Measurements from ENCODE around the gene JMY.
"Not testable (repeated sequence)": the region's sequence is repeated elsewhere in the genome, so short reads cannot be mapped to it uniquely, and the experiment has no call there.

The JMY gene

DNA sequence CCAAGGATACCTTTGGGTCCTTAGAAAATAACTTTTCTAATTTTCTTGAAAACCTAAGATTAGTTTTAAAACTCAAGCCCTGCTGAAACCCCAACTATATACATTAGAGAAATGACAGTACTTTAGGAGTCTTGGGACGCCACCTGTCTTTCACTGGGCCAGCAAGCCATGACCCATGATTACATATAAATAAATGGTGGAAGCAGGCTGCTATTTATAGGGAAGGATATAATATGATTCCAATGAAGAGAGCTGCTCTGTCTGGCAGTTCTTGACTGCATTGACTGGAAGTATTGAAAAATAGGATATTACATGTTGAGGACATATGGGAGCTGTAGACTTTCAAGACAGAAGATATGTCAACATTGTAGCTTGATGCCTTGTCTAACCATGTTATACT lies 7.3 kb downstream of the JMY start:
- H3K27ac ChIP-seq (ENCODE audit: low read length): no peak overlapping the region
- H3K79me2 ChIP-seq (ENCODE audit: low read length): peaks cover 93% of the 10 kb centered on the region
- no peak overlapping the region for H3K4me2 ChIP-seq (ENCODE audit: low read depth, low read length)
- H3F3A ChIP-seq (ENCODE audit: insufficient read depth, low read length): 0 out of 2 replicates have a peak, but pooled peaks cover 2% of the 10 kb centered on the region
- no peak for DNase-seq
- no peaks in the 10 kb centered on the region for H4K20me1 ChIP-seq (ENCODE audit: insufficient read depth, low read length)
- H3K27me3 ChIP-seq (replicated peaks; ENCODE audit: insufficient read depth, low read length): no peaks in the 10 kb centered on the region
- H3K9me2 ChIP-seq (replicated peaks; ENCODE audit: insufficient read depth, low read length): no peaks in the 10 kb centered on the region
- no peak for TF ChIP-seq EZH2 (optimal IDR thresholded peaks at IDR 0.05; ENCODE audit: low read depth, low read length)
- TF ChIP-seq, protein P1, sequence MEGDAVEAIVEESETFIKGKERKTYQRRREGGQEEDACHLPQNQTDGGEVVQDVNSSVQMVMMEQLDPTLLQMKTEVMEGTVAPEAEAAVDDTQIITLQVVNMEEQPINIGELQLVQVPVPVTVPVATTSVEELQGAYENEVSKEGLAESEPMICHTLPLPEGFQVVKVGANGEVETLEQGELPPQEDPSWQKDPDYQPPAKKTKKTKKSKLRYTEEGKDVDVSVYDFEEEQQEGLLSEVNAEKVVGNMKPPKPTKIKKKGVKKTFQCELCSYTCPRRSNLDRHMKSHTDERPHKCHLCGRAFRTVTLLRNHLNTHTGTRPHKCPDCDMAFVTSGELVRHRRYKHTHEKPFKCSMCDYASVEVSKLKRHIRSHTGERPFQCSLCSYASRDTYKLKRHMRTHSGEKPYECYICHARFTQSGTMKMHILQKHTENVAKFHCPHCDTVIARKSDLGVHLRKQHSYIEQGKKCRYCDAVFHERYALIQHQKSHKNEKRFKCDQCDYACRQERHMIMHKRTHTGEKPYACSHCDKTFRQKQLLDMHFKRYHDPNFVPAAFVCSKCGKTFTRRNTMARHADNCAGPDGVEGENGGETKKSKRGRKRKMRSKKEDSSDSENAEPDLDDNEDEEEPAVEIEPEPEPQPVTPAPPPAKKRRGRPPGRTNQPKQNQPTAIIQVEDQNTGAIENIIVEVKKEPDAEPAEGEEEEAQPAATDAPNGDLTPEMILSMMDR (IDR thresholded peaks at IDR 0.05; ENCODE audit: low read length): no peak
- no peak for TF ChIP-seq EZH2phosphoT487 (IDR thresholded peaks at IDR 0.05; ENCODE audit: low read length)
- no peak overlapping the region for H3K4me3 ChIP-seq (ENCODE audit: low read length)
- no peak overlapping the region for H2AFZ ChIP-seq (ENCODE audit: low read length)
- 0 out of 2 replicates have a peak, but pooled peaks cover 2% of the 10 kb centered on the region for H3K4me1 ChIP-seq (ENCODE audit: low read length)
- H3K9ac ChIP-seq (ENCODE audit: low read length): no peak overlapping the region
- H3K36me3 ChIP-seq (replicated peaks; ENCODE audit: insufficient read depth, low read length): no peaks in the 10 kb centered on the region
- no peaks in the 10 kb centered on the region for H3K9me3 ChIP-seq (replicated peaks; ENCODE audit: insufficient read depth, low read length)

DNA sequence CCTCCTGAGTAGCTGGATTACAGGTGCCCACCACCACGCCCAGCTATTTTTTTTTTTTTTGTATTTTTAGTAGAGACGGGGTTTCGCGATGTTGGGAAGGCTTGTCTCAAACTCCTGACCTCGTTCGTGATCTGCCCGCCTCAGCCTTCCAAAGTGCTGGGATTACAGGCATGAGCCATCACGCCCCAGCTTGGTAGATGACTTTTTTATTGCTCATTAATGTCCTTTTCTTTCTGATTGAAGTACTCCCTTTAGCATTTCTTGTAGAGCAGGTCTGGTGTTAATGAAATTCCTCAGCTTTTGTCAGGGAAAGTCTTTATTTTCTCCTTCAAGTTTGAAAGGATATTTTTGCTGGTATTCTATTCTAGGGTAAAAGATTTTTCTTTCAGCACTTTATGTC lies 18.1 kb downstream of the JMY start:
- not testable (repeated sequence) for H3K4me2 ChIP-seq (ENCODE audit: low read depth, low read length); H3K9me2 ChIP-seq (replicated peaks; ENCODE audit: insufficient read depth, low read length)
- peaks cover 77% of the 10 kb centered on the region for H3K79me2 ChIP-seq (ENCODE audit: low read length)

DNA sequence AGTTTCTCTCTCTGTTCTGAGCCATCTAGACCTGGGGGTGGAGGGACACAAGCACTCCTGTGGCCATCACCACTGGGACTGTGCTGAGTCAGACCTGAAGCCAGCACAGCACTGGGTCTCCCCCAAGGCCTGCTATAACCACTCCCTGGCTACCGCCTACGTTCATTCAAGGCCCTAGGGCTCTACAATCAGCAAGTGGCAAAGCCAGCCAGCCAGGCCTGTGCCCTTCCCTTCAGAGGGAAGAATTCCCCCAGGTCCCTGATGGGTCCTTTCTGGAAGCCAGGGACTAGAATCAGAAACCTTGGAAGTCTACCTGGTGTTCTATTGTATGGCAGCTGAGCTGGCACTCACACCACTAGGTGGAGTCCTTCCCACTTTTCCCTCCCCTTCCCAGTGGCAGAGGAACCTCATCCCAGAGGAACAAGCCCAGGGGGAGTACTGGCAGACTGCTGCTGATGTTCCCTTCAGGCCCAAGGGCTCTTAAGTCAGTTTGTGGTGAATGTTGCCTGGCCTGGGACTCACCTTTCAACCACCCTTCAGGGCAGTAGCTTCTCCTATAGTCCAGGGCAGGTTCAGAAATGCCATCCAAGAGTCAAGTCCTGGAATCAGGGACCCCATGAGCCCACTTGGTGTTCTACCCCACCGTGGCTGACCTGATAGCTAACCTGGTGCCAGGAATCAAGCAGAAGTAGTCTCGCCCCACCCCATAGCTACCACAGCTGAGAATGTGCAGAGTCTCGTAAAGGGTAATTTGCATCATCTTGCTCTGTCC lies 20.0 kb downstream of the JMY start:
- no peaks in the 10 kb centered on the region for H3K9me3 ChIP-seq (replicated peaks; ENCODE audit: insufficient read depth, low read length)
- no peaks in the 10 kb centered on the region for H3K9me2 ChIP-seq (replicated peaks; ENCODE audit: insufficient read depth, low read length)
- no peak overlapping the region for H3K9ac ChIP-seq (ENCODE audit: low read length)
- TF ChIP-seq EZH2 (optimal IDR thresholded peaks at IDR 0.05; ENCODE audit: low read depth, low read length) (no peak), EZH2phosphoT487 (IDR thresholded peaks at IDR 0.05; ENCODE audit: low read length) (no peak)
- TF ChIP-seq, protein P1 (IDR thresholded peaks at IDR 0.05; ENCODE audit: low read length): peak; percentile 55
- DNase-seq: no peak
- H3K79me2 ChIP-seq (ENCODE audit: low read length): peaks cover 71% of the 10 kb centered on the region
- no peak overlapping the region for H3K4me2 ChIP-seq (ENCODE audit: low read depth, low read length)
- no peaks in the 10 kb centered on the region for H3K27me3 ChIP-seq (replicated peaks; ENCODE audit: insufficient read depth, low read length)
- H3K4me1 ChIP-seq (ENCODE audit: low read length): peaks cover 14% of the 10 kb centered on the region; the same call in 1 of the 2 replicates
- no peaks in the 10 kb centered on the region for H3F3A ChIP-seq (ENCODE audit: insufficient read depth, low read length)
- no peak overlapping the region for H3K27ac ChIP-seq (ENCODE audit: low read length)
- H3K36me3 ChIP-seq (replicated peaks; ENCODE audit: insufficient read depth, low read length): no peaks in the 10 kb centered on the region
- H2AFZ ChIP-seq (ENCODE audit: low read length): no peak overlapping the region
- no peak overlapping the region for H3K4me3 ChIP-seq (ENCODE audit: low read length)
- H4K20me1 ChIP-seq (ENCODE audit: insufficient read depth, low read length): no peaks in the 10 kb centered on the region

More for the DNA sequence above, 18.1 kb downstream of the JMY start:
- H3K9me3 ChIP-seq (replicated peaks; ENCODE audit: insufficient read depth, low read length); H3F3A ChIP-seq (ENCODE audit: insufficient read depth, low read length); DNase-seq; H3K9ac ChIP-seq (ENCODE audit: low read length); H3K4me3 ChIP-seq (ENCODE audit: low read length); H3K27ac ChIP-seq (ENCODE audit: low read length); H2AFZ ChIP-seq (ENCODE audit: low read length); H4K20me1 ChIP-seq (ENCODE audit: insufficient read depth, low read length); H3K36me3 ChIP-seq (replicated peaks; ENCODE audit: insufficient read depth, low read length); H3K27me3 ChIP-seq (replicated peaks; ENCODE audit: insufficient read depth, low read length): not testable (repeated sequence)
- peaks cover 14% of the 10 kb centered on the region; the same call in 1 of the 2 replicates for H3K4me1 ChIP-seq (ENCODE audit: low read length)

DNA sequence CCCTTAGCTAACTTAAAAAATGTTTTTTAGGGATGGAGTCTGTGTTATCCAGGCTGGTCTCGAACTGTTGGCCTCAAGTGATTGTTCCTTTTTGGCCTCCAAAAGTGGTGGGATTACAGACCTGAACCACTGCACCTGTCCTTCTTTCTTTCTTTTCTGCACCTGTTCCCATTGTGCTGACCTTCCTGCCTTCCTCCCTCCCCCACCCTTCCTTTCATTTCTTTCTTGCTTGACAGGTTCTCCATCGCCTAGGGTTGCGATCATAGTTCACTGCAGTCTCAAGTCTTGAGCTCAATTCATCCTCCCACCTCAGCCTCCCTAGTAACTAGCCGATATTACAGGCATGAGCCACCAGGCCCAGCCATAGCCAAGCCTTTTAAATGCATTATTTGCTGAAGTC lies 20.6 kb downstream of the JMY start:
- H3F3A ChIP-seq (ENCODE audit: insufficient read depth, low read length): no peaks in the 10 kb centered on the region
- H3K27me3 ChIP-seq (replicated peaks; ENCODE audit: insufficient read depth, low read length): no peaks in the 10 kb centered on the region
- no peak overlapping the region for H3K27ac ChIP-seq (ENCODE audit: low read length)
- peaks cover 14% of the 10 kb centered on the region; the same call in 1 of the 2 replicates for H3K4me1 ChIP-seq (ENCODE audit: low read length)
- no peak overlapping the region for H2AFZ ChIP-seq (ENCODE audit: low read length)
- H3K4me2 ChIP-seq (ENCODE audit: low read depth, low read length): no peak overlapping the region
- no peak for TF ChIP-seq EZH2 (optimal IDR thresholded peaks at IDR 0.05; ENCODE audit: low read depth, low read length)
- no peak for TF ChIP-seq EZH2phosphoT487 (IDR thresholded peaks at IDR 0.05; ENCODE audit: low read length)
- TF ChIP-seq, protein P1 (IDR thresholded peaks at IDR 0.05; ENCODE audit: low read length): no peak
- no peaks in the 10 kb centered on the region for H4K20me1 ChIP-seq (ENCODE audit: insufficient read depth, low read length)
- H3K9me2 ChIP-seq (replicated peaks; ENCODE audit: insufficient read depth, low read length): no peaks in the 10 kb centered on the region
- H3K36me3 ChIP-seq (replicated peaks; ENCODE audit: insufficient read depth, low read length): no peaks in the 10 kb centered on the region
- H3K9me3 ChIP-seq (replicated peaks; ENCODE audit: insufficient read depth, low read length): no peaks in the 10 kb centered on the region
- no peak for DNase-seq
- H3K79me2 ChIP-seq (ENCODE audit: low read length): peaks cover 74% of the 10 kb centered on the region
- H3K9ac ChIP-seq (ENCODE audit: low read length): no peak overlapping the region
- H3K4me3 ChIP-seq (ENCODE audit: low read length): no peak overlapping the region

All from MM.1S (cell line).